Hematopoietic multipotent progenitor cell treated with erythropoietin and hydrocortisone succinate and interleukin-3 and kit ligand, for 17 days (in vitro differentiated cells): ENCODE measurements around the gene ARL3.

Experiments
- DNase-seq: peaks from one replicate; pipeline ENCODE4 v3.0.0-alpha.2; 2015; ENCODE audit warnings: low spot score

Gene ARL3

GRCh38 chr10:102651455-102652169 lies 62.6 kb downstream of the ARL3 start:
- DNase-seq, result no peak

- no peak for DNase-seq
These were observed 63.3 kb downstream of the ARL3 start for GRCh38 chr10:102650655-102651454.

GRCh38 chr10:102649797-102650654 lies 64.2 kb downstream of the ARL3 start:
- DNase-seq, result no peak

- DNase-seq, result no peak
These were observed 65.1 kb downstream of the ARL3 start for GRCh38 chr10:102648889-102649796.

- DNase-seq, result no peak
These were observed 65.8 kb downstream of the ARL3 start for GRCh38 chr10:102648269-102648888.

DNA sequence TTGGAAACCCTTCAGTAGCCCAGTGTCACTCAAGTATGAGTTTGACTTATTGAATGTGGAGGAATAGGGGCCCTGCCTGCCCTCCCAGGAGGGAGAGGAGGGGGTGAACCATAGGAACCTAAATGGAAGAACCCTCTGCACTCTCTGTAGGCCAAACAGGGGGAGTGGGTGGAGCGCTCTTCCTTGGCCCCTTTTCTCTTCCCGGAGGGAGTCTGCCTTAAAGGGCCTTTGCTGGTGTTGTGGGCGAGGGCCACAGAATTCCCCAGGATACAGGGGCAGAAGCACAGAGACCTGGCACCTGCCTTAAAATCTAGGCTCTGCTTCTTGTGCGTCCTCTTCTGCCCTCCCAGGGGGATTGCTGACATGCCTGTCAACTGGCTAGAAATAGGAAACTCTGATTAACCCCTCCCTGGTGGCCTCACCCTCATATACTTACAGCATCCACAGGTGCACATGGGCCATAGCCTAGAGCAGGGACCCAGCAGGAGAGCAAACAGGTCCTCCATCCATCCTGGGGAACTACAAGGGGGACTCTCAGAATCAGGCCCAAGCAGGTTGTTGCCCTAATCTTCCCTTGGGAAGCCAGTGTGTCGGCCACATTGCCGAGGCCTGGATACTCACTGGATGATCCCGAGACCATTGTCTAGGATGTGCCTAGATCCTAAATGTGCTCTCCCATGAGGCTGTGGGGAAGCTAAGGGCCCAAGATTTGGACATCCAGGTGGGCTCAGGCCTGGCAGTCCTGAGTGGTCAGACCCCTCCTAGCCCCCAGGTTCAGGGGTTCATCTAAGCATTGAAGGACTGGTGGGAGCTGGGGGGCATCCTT lies 66.5 kb downstream of the ARL3 start:
- no peak for DNase-seq

- DNase-seq, result no peak
These were observed 67.4 kb downstream of the ARL3 start for GRCh38 chr10:102646610-102647442.

GRCh38 chr10:102645741-102646609 lies 68.2 kb downstream of the ARL3 start:
- DNase-seq, result peak; percentile 75

DNA sequence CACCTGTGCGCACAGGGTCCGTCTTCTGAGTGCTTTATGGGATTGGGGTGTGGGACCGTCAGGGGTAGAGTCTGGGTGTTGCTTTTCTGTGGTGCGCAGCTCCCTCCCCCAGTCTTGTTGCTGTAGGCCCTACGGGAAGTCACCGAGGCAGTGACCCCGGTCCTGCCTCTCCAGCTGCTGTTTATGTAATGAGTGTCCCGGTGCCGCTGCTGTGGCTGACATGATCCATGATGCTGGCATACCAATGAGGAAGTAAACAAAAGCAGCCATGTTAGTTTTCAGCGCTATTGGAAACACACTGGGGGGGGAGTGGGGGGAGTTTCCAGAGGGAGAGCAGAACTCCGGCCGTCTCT lies 68.8 kb downstream of the ARL3 start:
- peak; percentile 70 for DNase-seq

GRCh38 chr10:102644646-102645387 lies 69.4 kb downstream of the ARL3 start:
- DNase-seq, result peak; percentile 92

DNA sequence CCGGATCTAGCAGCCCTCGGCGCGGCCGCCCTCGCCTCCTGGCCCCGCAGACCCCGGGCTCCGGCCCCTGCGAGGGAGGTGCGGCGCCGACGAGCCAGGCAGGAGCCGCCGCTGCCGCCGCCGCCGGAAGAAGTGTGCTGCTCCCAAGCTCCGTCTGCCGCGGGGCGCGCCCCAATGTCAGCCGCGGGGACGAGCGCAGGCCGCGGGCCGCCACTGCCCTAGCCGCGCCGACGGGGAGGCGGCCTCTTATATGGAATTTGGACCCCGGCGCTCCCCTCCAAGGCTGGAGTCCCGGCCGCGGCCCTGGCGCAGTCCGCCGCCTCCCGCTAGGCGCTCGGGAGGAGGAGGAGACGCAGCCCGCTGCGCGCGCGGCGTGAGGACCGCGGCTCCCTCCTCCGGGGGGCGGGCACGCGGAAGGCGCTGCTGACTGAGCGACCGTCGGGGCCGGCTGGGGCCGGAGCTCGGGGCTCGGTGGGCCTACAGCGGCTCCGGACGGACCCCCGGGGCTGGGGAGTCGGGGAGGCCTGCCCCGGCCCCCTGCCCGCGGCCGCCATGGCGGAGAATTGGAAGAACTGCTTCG lies 70.0 kb downstream of the ARL3 start, which contains the start of gene TRIM8:
Gene TRIM8 (plus strand): TSS at position 414 of the 580 bp plus-strand sequence. CDS start 139 bp downstream, at position 553.
- peak; percentile 48 for DNase-seq

DNA sequence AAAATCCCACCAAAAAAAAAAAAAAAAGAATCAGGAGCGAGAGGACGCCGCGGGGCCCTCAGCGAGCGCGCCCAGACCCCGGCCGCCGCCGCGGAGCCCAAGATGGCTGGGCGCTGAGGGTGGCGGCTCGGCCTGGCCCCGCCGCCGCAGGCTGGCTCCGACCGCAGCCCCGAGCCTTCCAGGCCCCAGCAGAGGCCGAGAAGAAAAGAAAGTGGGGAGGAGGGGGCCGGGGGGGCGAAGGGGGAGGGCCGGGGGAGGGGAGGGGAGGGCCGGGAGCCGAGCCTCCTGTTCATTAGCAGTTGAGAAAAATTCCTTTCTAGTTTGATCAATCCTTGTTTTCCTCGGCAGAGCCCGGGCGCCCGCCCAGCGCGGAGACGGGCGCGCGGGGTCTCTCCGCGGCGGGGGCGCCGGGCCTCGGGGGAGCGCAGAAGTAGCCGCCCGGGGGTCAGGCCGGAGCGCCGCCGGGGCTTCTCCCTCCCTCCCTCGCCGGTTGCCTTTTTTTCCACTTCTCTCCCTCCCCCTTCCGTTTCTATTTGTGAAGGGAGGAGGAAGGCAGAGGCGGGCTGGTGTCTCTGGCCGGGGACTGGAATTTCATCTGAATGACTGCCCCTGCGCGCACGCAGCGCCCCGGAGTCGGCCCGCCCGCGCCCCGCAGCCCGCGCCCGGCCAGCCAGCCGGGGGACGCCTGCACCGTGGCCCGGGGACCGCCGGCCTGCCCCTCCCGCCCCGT lies 70.7 kb downstream of the ARL3 start:
- peak; percentile 44 for DNase-seq

DNA sequence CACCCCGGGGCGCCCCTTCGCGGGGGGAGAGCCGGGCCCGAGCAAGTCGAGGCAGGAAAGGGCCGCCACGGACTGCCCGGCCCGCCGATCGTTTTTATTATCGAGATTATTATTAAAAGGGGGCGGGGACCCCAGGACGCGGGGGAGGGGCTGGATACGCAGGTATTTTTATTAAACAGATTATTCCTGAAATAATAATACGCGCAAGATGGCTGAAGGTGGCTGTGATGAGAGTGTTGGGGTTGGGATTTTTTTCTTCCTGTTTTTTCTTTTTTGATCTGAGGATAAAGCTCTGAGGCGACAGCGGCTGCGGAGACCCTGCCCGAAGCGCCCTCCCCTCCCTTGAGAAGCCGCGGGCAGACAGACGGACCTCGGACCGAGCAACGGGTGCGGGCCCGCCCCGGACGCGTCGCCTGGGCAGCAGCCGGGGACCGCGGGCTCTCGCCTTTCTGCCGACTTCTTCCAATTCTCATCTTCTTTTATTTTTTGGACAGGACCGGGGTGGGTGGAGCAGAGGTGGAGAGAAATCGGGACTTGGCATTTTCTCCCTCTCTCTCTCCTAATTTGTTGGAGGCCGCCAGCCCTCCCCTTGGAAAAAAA lies 71.4 kb downstream of the ARL3 start:
- DNase-seq, result no peak

DNA sequence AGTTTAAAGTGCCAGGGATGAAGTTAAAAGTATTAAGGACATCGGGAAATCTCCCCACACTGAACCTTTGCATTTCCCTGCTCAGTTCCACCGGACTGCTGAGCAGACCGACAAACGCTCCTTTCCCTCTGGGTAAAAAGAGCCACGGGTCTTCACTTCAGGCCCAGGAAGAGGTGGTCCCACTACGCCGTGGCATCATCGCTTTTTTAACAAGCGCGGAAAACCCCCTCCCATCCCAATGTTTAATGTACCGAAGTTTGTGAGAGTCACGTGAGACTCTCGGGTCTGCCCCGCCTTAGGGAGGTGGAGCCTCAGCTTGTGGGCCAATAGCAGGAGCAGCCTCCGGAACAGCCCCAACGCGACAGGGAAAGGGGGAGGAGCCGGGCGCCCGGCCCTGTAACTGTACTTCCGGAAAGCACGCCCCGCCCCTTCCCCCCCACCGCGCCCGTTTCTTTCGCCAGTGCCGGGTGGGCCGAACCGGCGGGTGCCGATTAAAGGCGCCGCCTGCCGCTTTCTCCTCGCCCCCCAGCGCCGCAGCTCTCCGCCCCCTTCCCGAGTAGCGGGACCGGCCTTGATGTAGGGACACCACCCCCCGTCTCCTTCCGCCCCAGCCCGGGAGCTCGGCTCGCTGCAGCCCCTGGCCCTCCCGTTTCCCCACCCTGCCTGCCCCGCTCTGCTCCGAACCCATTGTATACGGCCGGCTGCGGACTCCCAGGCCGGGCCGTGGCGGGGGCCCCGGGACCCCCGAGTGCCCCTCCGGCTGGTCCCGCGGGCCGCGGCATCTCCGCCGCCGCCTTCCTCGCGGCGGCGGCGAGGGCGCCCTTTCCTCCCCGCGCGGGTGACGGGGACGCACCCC lies 72.1 kb downstream of the ARL3 start:
- peak; percentile 98 for DNase-seq

DNA sequence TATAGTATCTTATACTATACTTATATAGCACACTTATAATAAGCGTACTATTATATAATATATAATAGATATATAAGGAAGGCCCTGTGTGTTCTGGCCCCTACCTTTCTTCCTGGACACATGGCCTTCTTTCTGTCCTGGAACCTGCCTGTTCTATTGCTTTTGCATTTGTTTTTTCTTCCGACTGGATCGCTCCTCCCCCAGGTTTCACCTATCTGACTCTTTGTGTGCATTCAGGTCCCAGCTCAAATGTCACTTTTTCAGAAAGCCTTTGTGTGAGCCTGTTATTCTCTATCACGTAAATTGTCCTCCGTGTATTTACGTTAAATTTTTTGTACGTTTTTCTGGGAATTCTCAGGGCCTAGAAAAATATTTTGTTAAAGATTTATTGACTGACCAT lies 72.8 kb downstream of the ARL3 start:
- no peak for DNase-seq
